ENCODE results near the gene OR2M4.
"Not testable (repeated sequence)": the region's sequence is repeated elsewhere in the genome, so short reads cannot be mapped to it uniquely, and the experiment has no call there.

The OR2M4 gene

GRCh38 chr1:248231117-248231516 is at the start of gene OR2M4:
OR2M4 (plus strand) TSS chr1:248231417; CDS start chr1:248238929, 7,512 bp downstream.
- DNase-seq (ENCODE audit: low spot score) = no peak

GRCh38 chr1:248183996-248184395 is 47.2 kb upstream of the OR2M4 start:
- no peak for DNase-seq (ENCODE audit: low spot score)

- no peak for DNase-seq (ENCODE audit: low spot score)
Measured at GRCh38 chr1:248187363-248187762, 43.9 kb upstream of the OR2M4 start.

- DNase-seq (ENCODE audit: low spot score) = no peak
Measured at GRCh38 chr1:248189026-248189425, 42.2 kb upstream of the OR2M4 start.

- DNase-seq (ENCODE audit: low spot score) = no peak
Measured at GRCh38 chr1:248194117-248194516, 37.1 kb upstream of the OR2M4 start.

- DNase-seq (ENCODE audit: low spot score) = no peak
Measured at GRCh38 chr1:248196965-248197364, 34.3 kb upstream of the OR2M4 start, which contains the start of gene OR2M3. OR2M3 (plus strand) TSS chr1:248197265; CDS start chr1:248203068, 5,803 bp downstream.

GRCh38 chr1:248215880-248216279 is 15.3 kb upstream of the OR2M4 start:
- DNase-seq (ENCODE audit: low spot score) = no peak

GRCh38 chr1:248225537-248225936 is 5.7 kb upstream of the OR2M4 start:
- no peak for DNase-seq (ENCODE audit: low spot score)

- DNase-seq (ENCODE audit: low spot score) = no peak
Measured at GRCh38 chr1:248229360-248229908, 1.8 kb upstream of the OR2M4 start.

GRCh38 chr1:248239478-248239877 is 8.3 kb downstream of the OR2M4 start:
- DNase-seq (ENCODE audit: low spot score) = no peak

- DNase-seq (ENCODE audit: low spot score) = peak; percentile 59
Measured at GRCh38 chr1:248243204-248243603, 12.0 kb downstream of the OR2M4 start.

GRCh38 chr1:248259309-248259708 is 28.1 kb downstream of the OR2M4 start:
- DNase-seq (ENCODE audit: low spot score) = not testable (repeated sequence)

- DNase-seq (ENCODE audit: low spot score) = no peak
Measured at GRCh38 chr1:248268178-248268577, 37.0 kb downstream of the OR2M4 start.

- DNase-seq (ENCODE audit: low spot score) = not testable (repeated sequence)
Measured at GRCh38 chr1:248273225-248273624, 42.0 kb downstream of the OR2M4 start.

- DNase-seq (ENCODE audit: low spot score) = no peak
Measured at GRCh38 chr1:248277876-248278275, 46.7 kb downstream of the OR2M4 start, which contains the start of gene OR2T33. OR2T33 (minus strand) TSS chr1:248277976; CDS start chr1:248273814, 4,162 bp downstream.

- DNase-seq (ENCODE audit: low spot score) = no peak
Measured at GRCh38 chr1:248288391-248288790, 57.2 kb downstream of the OR2M4 start.

All from globus pallidus (tissue), 1 donor.